Mucosa of gallbladder (tissue), 1 donor: ENCODE measurements around the gene SERPINA6. TPM values are rescaled to one million over a fixed set of nuclear protein-coding genes. Genes with fewer than 3 reads are reported as not detected.
"Not testable (repeated sequence)": the region's sequence is repeated elsewhere in the genome, so short reads cannot be mapped to it uniquely, and the experiment has no call there.

Source experiments
- DNase-seq: peaks from one replicate; pipeline ENCODE4 v3.0.0-alpha.2; 2020; ENCODE audit warnings: low spot score
- total RNA-seq: library from RNA; stranded (reverse); gene quantifications from one replicate; pipeline ENCODE4 v1.2.1, GENCODE V29; 2021
- donor health status: DM: no; HTN: no; CAD: no.

Gene SERPINA6
- 88.3 TPM for total RNA-seq

GRCh38 chr14:94322648-94323570, at the start of gene SERPINA6:
SERPINA6 (minus strand) TSS chr14:94323336; CDS start chr14:94314648, 8,688 bp downstream.
- DNase-seq, result peak; percentile 78

- no peak for DNase-seq
Measured at GRCh38 chr14:94372021-94372605, 49.0 kb upstream of the SERPINA6 start.

- DNase-seq, result no peak
Measured at GRCh38 chr14:94370524-94370910, 47.4 kb upstream of the SERPINA6 start.

GRCh38 chr14:94369766-94370523, 46.8 kb upstream of the SERPINA6 start:
- not testable (repeated sequence) for DNase-seq

- no peak for DNase-seq
Measured at GRCh38 chr14:94368956-94369355, 45.8 kb upstream of the SERPINA6 start.

- no peak for DNase-seq
Measured at GRCh38 chr14:94368243-94368590, 45.1 kb upstream of the SERPINA6 start.

- DNase-seq, result no peak
Measured at GRCh38 chr14:94367347-94368242, 44.5 kb upstream of the SERPINA6 start.

- no peak for DNase-seq
Measured at GRCh38 chr14:94366146-94366915, 43.2 kb upstream of the SERPINA6 start, which contains the start of gene SERPINA2. SERPINA2 (minus strand) TSS chr14:94366698.

- DNase-seq, result no peak
Measured at GRCh38 chr14:94365624-94366023, 42.5 kb upstream of the SERPINA6 start.

- no peak for DNase-seq
Measured at GRCh38 chr14:94364964-94365363, 41.8 kb upstream of the SERPINA6 start.

GRCh38 chr14:94364037-94364436, 40.9 kb upstream of the SERPINA6 start:
- no peak for DNase-seq

GRCh38 chr14:94363151-94363624, 40.1 kb upstream of the SERPINA6 start:
- DNase-seq, result no peak

- DNase-seq, result no peak
Measured at GRCh38 chr14:94362614-94363133, 39.5 kb upstream of the SERPINA6 start.

- DNase-seq, result no peak
Measured at GRCh38 chr14:94361682-94362081, 38.5 kb upstream of the SERPINA6 start.

GRCh38 chr14:94360945-94361565, 37.9 kb upstream of the SERPINA6 start:
- no peak for DNase-seq

GRCh38 chr14:94357166-94357565, 34.0 kb upstream of the SERPINA6 start:
- DNase-seq, result no peak

GRCh38 chr14:94356379-94357056, 33.4 kb upstream of the SERPINA6 start:
- no peak for DNase-seq

GRCh38 chr14:94355191-94355794, 32.2 kb upstream of the SERPINA6 start:
- peak; percentile 50 for DNase-seq
